ENCODE data around the gene ATXN2. TPM values are rescaled to one million over a fixed set of nuclear protein-coding genes. Genes with fewer than 3 reads are reported as not detected.

The ATXN2 gene, protein sequence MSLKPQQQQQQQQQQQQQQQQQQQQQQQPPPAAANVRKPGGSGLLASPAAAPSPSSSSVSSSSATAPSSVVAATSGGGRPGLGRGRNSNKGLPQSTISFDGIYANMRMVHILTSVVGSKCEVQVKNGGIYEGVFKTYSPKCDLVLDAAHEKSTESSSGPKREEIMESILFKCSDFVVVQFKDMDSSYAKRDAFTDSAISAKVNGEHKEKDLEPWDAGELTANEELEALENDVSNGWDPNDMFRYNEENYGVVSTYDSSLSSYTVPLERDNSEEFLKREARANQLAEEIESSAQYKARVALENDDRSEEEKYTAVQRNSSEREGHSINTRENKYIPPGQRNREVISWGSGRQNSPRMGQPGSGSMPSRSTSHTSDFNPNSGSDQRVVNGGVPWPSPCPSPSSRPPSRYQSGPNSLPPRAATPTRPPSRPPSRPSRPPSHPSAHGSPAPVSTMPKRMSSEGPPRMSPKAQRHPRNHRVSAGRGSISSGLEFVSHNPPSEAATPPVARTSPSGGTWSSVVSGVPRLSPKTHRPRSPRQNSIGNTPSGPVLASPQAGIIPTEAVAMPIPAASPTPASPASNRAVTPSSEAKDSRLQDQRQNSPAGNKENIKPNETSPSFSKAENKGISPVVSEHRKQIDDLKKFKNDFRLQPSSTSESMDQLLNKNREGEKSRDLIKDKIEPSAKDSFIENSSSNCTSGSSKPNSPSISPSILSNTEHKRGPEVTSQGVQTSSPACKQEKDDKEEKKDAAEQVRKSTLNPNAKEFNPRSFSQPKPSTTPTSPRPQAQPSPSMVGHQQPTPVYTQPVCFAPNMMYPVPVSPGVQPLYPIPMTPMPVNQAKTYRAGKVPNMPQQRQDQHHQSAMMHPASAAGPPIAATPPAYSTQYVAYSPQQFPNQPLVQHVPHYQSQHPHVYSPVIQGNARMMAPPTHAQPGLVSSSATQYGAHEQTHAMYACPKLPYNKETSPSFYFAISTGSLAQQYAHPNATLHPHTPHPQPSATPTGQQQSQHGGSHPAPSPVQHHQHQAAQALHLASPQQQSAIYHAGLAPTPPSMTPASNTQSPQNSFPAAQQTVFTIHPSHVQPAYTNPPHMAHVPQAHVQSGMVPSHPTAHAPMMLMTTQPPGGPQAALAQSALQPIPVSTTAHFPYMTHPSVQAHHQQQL
- 10 to 100 TPM; 32.2 to 35.6 TPM for total RNA-seq

DNA sequence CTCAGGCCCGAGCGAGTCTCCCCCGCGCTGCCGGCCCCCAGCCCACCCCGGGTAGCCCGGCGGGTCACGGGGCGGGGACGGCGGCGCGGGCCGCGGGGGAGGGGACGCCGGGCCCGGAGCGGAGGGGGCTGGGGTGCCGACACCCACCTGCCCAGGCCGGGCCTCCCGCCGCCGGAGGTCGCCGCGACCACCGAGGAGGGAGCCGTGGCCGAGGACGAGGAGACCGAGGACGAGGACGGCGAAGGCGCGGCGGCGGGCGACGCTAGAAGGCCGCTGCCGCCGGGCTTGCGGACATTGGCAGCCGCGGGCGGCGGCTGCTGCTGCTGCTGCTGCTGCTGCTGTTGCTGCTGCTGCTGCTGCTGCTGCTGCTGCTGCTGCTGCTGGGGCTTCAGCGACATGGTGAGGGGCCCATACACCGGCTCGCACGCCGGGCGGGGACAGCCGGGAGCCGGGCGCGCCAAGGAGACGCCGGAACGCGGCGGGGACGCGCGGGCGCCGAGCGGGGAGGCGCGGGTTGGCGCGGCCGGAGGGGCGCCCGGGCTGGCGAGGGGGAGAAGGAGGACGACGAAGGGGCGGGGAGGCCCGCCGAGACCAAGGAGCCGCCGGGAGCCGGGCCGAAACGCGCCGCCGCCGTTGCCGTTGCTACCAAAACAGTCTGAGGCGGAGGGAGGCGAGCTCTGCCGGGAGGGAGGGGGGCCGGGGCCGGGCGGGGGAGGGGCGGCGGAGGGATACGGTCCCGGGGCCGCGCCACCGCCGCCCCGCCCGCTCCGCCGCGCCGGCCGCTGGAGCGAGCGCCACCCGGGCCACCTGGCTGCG, at the start of gene ATXN2:
Gene ATXN2, minus strand, starts transcription at position 679 of the 816 bp plus-strand sequence. Its CDS starts 281 bp downstream, at position 398.
- H3K27ac Mint-ChIP-seq = peak within 1 kb of the TSS; percentile 90
- intact Hi-C loops (cut with micrococcal nuclease) = no loop called here
- DNase-seq (peak; percentile 62), ATAC-seq (peak; percentile 65)
- no peaks in the 10 kb centered on the region for H3K27me3 Mint-ChIP-seq
- peak within 1 kb of the TSS; percentile 95 for H3K4me3 Mint-ChIP-seq
- TF ChIP-seq, protein P1, sequence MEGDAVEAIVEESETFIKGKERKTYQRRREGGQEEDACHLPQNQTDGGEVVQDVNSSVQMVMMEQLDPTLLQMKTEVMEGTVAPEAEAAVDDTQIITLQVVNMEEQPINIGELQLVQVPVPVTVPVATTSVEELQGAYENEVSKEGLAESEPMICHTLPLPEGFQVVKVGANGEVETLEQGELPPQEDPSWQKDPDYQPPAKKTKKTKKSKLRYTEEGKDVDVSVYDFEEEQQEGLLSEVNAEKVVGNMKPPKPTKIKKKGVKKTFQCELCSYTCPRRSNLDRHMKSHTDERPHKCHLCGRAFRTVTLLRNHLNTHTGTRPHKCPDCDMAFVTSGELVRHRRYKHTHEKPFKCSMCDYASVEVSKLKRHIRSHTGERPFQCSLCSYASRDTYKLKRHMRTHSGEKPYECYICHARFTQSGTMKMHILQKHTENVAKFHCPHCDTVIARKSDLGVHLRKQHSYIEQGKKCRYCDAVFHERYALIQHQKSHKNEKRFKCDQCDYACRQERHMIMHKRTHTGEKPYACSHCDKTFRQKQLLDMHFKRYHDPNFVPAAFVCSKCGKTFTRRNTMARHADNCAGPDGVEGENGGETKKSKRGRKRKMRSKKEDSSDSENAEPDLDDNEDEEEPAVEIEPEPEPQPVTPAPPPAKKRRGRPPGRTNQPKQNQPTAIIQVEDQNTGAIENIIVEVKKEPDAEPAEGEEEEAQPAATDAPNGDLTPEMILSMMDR (IDR thresholded peaks at IDR 0.05) = no peak
- ChIA-PET CTCF (no interaction called here), POLR2A (no interaction called here)
- H3K4me1 Mint-ChIP-seq (ENCODE audit: low read depth) = peaks cover 26% of the 10 kb centered on the region
- H3K9me3 Mint-ChIP-seq = no peaks in the 10 kb centered on the region
- H3K36me3 Mint-ChIP-seq (ENCODE audit: low read depth) = peaks cover 8% of the 10 kb centered on the region

DNA sequence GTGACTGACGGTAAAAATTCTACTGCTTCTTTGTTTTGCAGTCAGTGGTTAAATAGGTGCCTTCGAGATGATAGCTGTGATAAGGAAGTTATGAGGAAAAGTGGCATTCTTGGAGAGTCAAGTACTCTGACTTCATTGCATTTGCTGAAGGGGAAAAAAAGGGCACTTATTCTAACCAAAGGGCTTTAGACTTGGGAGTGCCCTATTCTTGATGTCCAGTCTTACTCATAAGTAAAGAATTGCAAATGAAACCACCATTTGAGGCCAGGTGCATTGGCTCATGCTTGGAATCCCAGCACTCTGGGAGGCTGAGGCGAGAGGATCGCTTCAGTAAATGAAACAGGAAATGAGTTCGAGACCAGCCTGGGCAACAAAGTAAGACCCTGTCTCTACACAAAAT, 46.3 kb upstream of the ATXN2 start:
- TF ChIP-seq, protein P1 (IDR thresholded peaks at IDR 0.05) = no peak
- Mint-ChIP-seq H3K36me3 (ENCODE audit: low read depth) (peaks cover 22% of the 10 kb centered on the region), H3K4me3 (no peak overlapping the region), H3K9me3 (no peaks in the 10 kb centered on the region), H3K27me3 (no peaks in the 10 kb centered on the region), H3K4me1 (ENCODE audit: low read depth) (no peaks in the 10 kb centered on the region), H3K27ac (no peak overlapping the region)
- ChIA-PET POLR2A (no interaction called here), CTCF (no interaction called here)
- ATAC-seq (no peak), DNase-seq (no peak)
- intact Hi-C loops (cut with micrococcal nuclease) = no loop called here

DNA sequence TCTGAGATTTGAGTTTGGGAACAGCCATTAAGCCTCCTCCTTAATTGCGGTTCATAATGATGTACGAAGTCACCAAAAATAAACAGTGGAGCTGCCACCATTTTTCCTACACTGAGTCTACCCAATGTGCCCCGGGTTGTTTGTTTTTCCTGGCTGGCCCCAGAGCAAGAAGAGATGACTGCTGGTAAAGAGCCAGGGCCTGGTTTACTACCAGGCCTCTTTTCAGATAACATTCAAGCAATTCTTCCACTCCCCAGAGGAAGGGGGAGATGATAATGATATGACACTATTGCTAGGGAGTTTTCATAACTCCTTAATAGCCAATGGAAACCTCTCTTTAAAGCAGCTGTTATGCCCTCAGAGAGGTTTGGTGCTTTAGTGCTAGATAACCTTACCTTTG, 44.3 kb upstream of the ATXN2 start:
- POLR2A ChIA-PET = no interaction called here

DNA sequence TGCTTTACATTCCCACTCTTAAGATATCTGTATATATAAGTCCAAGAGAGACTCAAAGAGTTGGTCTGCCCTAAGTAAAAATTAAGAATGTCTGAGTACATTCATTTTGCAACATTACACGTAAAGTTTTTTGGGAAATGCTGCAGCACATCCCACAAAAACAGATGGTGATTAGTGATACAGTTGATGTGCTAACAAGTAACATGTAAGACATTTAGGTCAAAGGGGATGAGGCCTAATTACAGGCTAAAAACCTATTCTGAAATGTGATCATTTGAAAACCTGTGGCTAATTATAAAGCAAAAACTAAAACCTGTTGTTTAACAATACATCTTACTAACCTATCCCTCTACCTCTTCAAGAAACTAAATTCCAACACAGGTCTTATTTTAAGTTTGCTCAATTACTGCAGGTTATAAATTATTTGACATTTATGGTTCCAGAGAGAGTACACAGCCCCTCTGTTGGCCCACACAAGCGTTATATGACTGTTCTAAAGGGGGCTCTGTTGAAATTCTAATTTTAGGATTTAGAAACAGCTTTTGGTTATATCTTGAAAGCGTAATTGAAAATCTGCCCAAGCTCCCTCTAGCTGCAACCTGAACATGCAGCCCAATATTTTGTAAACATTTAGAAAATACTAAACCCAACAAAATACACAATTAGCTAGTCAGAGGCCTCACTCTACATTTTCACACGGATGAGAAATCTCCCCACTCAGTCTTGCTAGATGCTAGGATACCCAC, 43.7 kb upstream of the ATXN2 start:
- CTCF ChIA-PET = no interaction called here
- no peak overlapping the region for H3K27ac Mint-ChIP-seq
- no peak overlapping the region for H3K4me3 Mint-ChIP-seq

More for the DNA sequence above, 44.3 kb upstream of the ATXN2 start:
- CTCF ChIA-PET = no interaction called here
- no peaks in the 10 kb centered on the region for H3K27me3 Mint-ChIP-seq
- intact Hi-C loops (cut with micrococcal nuclease) = no loop called here
- TF ChIP-seq, protein P1 (IDR thresholded peaks at IDR 0.05) = no peak
- peaks cover 19% of the 10 kb centered on the region for H3K36me3 Mint-ChIP-seq (ENCODE audit: low read depth)
- no peaks in the 10 kb centered on the region for H3K4me1 Mint-ChIP-seq (ENCODE audit: low read depth)
- H3K9me3 Mint-ChIP-seq = no peaks in the 10 kb centered on the region
- no peak overlapping the region for H3K4me3 Mint-ChIP-seq
- DNase-seq = no peak
- H3K27ac Mint-ChIP-seq = no peak overlapping the region
- no peak for ATAC-seq

More for the DNA sequence above, 43.7 kb upstream of the ATXN2 start:
- no peaks in the 10 kb centered on the region for H3K27me3 Mint-ChIP-seq
- DNase-seq (no peak), ATAC-seq (no peak)
- TF ChIP-seq, protein P1 (IDR thresholded peaks at IDR 0.05) = no peak
- POLR2A ChIA-PET = no interaction called here
- H3K9me3 Mint-ChIP-seq = no peaks in the 10 kb centered on the region
- intact Hi-C loops (cut with micrococcal nuclease) = no loop called here
- H3K36me3 Mint-ChIP-seq (ENCODE audit: low read depth) = peaks cover 19% of the 10 kb centered on the region
- H3K4me1 Mint-ChIP-seq (ENCODE audit: low read depth) = no peaks in the 10 kb centered on the region

Measured in activated CD8-positive, alpha-beta T cell treated with anti-CD3 and anti-CD28 coated beads for 36 hours (primary cell).